Measurements from ENCODE around the gene FSTL3. TPM values are rescaled to one million over a fixed set of nuclear protein-coding genes. Genes with fewer than 3 reads are reported as not detected.

The FSTL3 gene
- total and polyA plus RNA-seq, 2 of the 13 experiments (the other 11 are each of a cell fraction or from before 2014, with no cell fraction given), result 13.5 to 15.6 TPM

GRCh38 chr19:633068-633785 is 43.0 kb upstream of the FSTL3 start, which contains the start of gene POLRMT (continued):
- no peak; the same call in 1 of the 2 replicates for TF ChIP-seq UBTF (CRISPR knock-in tag; IDR thresholded peaks at IDR 0.05)
- TF ChIP-seq ZNF530 (CRISPR knock-in tag; IDR thresholded peaks at IDR 0.05; ENCODE audit: low read depth), result no peak
- TF ChIP-seq TFDP1 (CRISPR knock-in tag; IDR thresholded peaks at IDR 0.05; ENCODE audit: borderline replicate concordance), result peak; percentile 86
- TF ChIP-seq NR2F6 (IDR thresholded peaks at IDR 0.05), result peak; percentile 73
- TF ChIP-seq NR2F6 (CRISPR knock-in tag; IDR thresholded peaks at IDR 0.05), result peak; percentile 43; the same call in 1 of the 2 replicates
- TF ChIP-seq EZH2 (conservative IDR thresholded peaks at IDR 0.05; ENCODE audit: low read depth, low read length), result no peak
- no peak for TF ChIP-seq SIX4 (CRISPR knock-in tag; IDR thresholded peaks at IDR 0.05)
- TF ChIP-seq JUND (CRISPR knock-in tag; IDR thresholded peaks at IDR 0.05), result no peak
- TF ChIP-seq ZNF367 (CRISPR knock-in tag; IDR thresholded peaks at IDR 0.05; ENCODE audit: borderline replicate concordance), result no peak
- no peak for TF ChIP-seq MAFG (CRISPR knock-in tag; IDR thresholded peaks at IDR 0.05)
- TF ChIP-seq RBM22 (optimal IDR thresholded peaks at IDR 0.05; ENCODE audit: low read length), result peak; percentile 97
- TF ChIP-seq ZNF143 (CRISPR knock-in tag; IDR thresholded peaks at IDR 0.05), result peak; percentile 93
- TF ChIP-seq TIGD3 (CRISPR knock-in tag; IDR thresholded peaks at IDR 0.05; ENCODE audit: borderline replicate concordance), result no peak
- peak in 1 of 2 experiments; percentile 58; a peak in 2 of 4 replicates for TF ChIP-seq KLF16 (CRISPR knock-in tag; IDR thresholded peaks at IDR 0.05)
- no peak for TF ChIP-seq ZNF776 (CRISPR knock-in tag; IDR thresholded peaks at IDR 0.05)
- TF ChIP-seq RNF219 (CRISPR knock-in tag; IDR thresholded peaks at IDR 0.05), result no peak
- no peak for TF ChIP-seq EHMT2 (IDR thresholded peaks at IDR 0.05; ENCODE audit: borderline replicate concordance, low read depth, low read length)
- TF ChIP-seq DRAP1 (CRISPR knock-in tag; IDR thresholded peaks at IDR 0.05), result peak; percentile 32; the same call in 1 of the 2 replicates
- no peak for TF ChIP-seq ZNF740 (CRISPR knock-in tag; IDR thresholded peaks at IDR 0.05)
- no peak for TF ChIP-seq ZNF558 (CRISPR knock-in tag; IDR thresholded peaks at IDR 0.05; ENCODE audit: borderline replicate concordance)
- TF ChIP-seq ZNF674 (CRISPR knock-in tag; IDR thresholded peaks at IDR 0.05; ENCODE audit: low read depth), result no peak; the same call in 1 of the 2 replicates

All from HepG2 (cell line).